PFSK-1 (cell line): ENCODE results near the gene S100A7A.

Source experiments
- FOXP2 ChIP-seq: optimal IDR thresholded peaks from 2 replicates; pipeline ENCODE3; 2011; ENCODE audit warnings: borderline replicate concordance, control low read depth, inconsistent platforms; ENCODE audit not compliant: insufficient read depth; ENCODE audit errors: extremely low read length, extremely low read depth
- POLR2AphosphoS5 ChIP-seq: IDR thresholded peaks from 2 replicates; pipeline ENCODE4 v1.6.1; 2012; ENCODE audit warnings: low read depth, mild to moderate bottlenecking, control low read depth, low read length, moderate library complexity
- REST ChIP-seq, 2 experiments: IDR thresholded peaks; 2 replicates each; pipeline versions ENCODE4 v1.6.1 to v1.8.0; 2011 to 2012; ENCODE audit warnings: low read depth in 2 of 2, low read length in 2 of 2, control low read depth in 1 of 2, inconsistent platforms in 1 of 2, mild to moderate bottlenecking in 1 of 2, moderate library complexity in 1 of 2; ENCODE audit not compliant: insufficient read depth in 1 of 2
- SIN3A ChIP-seq: IDR thresholded peaks from 2 replicates; pipeline ENCODE4 v1.6.1; 2012; ENCODE audit warnings: mild to moderate bottlenecking, low read length, moderate library complexity, borderline replicate concordance; ENCODE audit not compliant: insufficient read depth
- TAF1 ChIP-seq: IDR thresholded peaks from 2 replicates; pipeline ENCODE4 v1.6.1; 2012; ENCODE audit warnings: low read length, control low read depth, borderline replicate concordance; ENCODE audit not compliant: insufficient read depth

S100A7A gene

GRCh38 chr1:153389973-153390879, 26.1 kb upstream of the S100A7A start:
- TF ChIP-seq POLR2AphosphoS5 (no peak), TAF1 (no peak), SIN3A (no peak), REST (IDR thresholded peaks at IDR 0.05; ENCODE audit: insufficient read depth in 1 of 2, low read depth in 2 of 2, low read length in 2 of 2) (no peak), FOXP2 (no peak)

- no peak for TF ChIP-seq TAF1
- TF ChIP-seq FOXP2, result no peak
- no peak for TF ChIP-seq SIN3A
- TF ChIP-seq REST (IDR thresholded peaks at IDR 0.05; ENCODE audit: insufficient read depth in 1 of 2, low read depth in 2 of 2, low read length in 2 of 2), result no peak
- TF ChIP-seq POLR2AphosphoS5, result no peak
Observed at GRCh38 chr1:153390938-153391710, 25.2 kb upstream of the S100A7A start, which contains the start of gene S100A8. Gene S100A8, minus strand, starts transcription at chr1:153391073. Its CDS starts 538 bp downstream, at chr1:153390535.

GRCh38 chr1:153392258-153392657, 24.1 kb upstream of the S100A7A start:
- TF ChIP-seq TAF1 (no peak), FOXP2 (no peak), POLR2AphosphoS5 (no peak), REST (IDR thresholded peaks at IDR 0.05; ENCODE audit: insufficient read depth in 1 of 2, low read depth in 2 of 2, low read length in 2 of 2) (no peak), SIN3A (no peak)

GRCh38 chr1:153392822-153393221, 23.5 kb upstream of the S100A7A start:
- TF ChIP-seq SIN3A (no peak), FOXP2 (no peak), TAF1 (no peak), REST (IDR thresholded peaks at IDR 0.05; ENCODE audit: insufficient read depth in 1 of 2, low read depth in 2 of 2, low read length in 2 of 2) (no peak), POLR2AphosphoS5 (no peak)
